ENCODE measurements around the gene AEBP2.
"Not testable (repeated sequence)": the region's sequence is repeated elsewhere in the genome, so short reads cannot be mapped to it uniquely, and the experiment has no call there.

The AEBP2 gene

GRCh38 chr12:19518209-19518608, 78.9 kb downstream of the AEBP2 start:
- no peak for DNase-seq

- no peak for DNase-seq
Measured at GRCh38 chr12:19520646-19521415, 81.5 kb downstream of the AEBP2 start.

- no peak for DNase-seq
Measured at GRCh38 chr12:19525274-19525673, 86.0 kb downstream of the AEBP2 start.

- DNase-seq: no peak
Measured at GRCh38 chr12:19527866-19528265, 88.6 kb downstream of the AEBP2 start.

DNA sequence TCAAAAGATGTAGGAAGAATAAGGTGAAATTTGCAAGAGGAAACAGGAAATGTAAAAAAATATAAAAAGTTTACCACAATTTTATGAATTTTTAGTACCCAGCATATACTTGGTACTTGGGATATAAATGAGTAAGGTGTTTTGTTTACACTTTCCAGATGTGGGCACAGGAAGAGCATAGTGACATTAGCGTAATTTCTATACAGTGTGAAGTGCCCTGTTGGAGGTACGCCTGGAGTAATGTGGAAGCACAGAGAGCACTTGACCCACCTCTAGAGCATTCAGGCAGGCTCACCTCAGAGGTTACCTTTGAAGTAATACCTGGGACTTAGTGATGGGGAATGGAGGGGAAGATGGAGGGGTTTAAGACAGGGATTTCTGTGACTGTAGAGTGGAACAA, 89.5 kb downstream of the AEBP2 start:
- DNase-seq: no peak

DNA sequence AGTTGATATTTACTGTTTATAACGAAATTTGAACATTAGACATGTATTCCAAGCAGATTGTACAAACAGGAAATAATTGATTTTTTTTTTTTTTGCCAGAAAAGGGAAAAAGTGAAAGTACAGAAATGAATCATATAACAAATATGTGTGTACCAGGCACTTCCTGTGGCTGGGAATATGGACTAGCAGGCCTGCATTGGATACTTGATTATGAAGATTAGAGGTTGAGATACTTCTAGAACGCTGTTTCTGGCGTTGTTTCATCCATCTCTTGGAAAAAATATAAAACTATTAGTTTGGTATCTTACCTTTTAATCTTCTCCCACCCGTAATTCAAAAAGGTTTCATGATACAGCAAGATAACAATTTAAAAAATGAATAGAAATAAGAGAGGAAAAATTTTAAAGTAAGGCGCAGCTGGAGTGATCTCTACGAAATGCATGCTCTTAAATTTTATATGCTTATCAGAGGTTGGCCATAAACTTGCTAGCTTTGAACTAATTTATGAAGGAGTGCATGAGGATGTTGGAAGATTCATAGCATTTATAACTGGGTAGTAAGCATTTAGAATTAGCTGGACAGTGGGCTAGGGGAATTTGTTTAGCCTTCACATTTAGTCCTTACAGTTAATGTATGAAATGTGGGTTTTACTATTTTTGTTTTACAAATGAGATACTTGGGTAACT, 90.8 kb downstream of the AEBP2 start:
- DNase-seq: no peak

DNA sequence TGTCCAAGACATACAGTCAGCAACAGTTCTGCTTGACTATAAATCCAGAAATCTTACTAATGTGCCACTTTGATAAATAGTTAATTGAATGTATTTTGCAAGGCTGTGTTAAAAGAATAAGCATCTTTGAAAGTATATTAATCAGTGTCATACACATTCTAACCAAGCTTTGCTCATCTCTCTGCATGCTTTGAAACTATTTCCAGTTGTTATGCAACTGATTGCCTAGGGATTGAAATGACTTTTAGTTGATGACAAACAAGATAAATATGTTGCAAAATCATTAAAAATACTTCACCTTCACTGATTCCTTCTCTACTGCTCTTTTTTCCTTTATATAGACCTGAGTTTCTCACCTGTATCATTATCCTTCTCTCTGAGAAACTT, 91.3 kb downstream of the AEBP2 start:
- no peak for DNase-seq

- no peak for DNase-seq
Measured at GRCh38 chr12:19533567-19533966, 94.3 kb downstream of the AEBP2 start.

- no peak for DNase-seq
Measured at GRCh38 chr12:19539071-19539470, 99.8 kb downstream of the AEBP2 start.

DNA sequence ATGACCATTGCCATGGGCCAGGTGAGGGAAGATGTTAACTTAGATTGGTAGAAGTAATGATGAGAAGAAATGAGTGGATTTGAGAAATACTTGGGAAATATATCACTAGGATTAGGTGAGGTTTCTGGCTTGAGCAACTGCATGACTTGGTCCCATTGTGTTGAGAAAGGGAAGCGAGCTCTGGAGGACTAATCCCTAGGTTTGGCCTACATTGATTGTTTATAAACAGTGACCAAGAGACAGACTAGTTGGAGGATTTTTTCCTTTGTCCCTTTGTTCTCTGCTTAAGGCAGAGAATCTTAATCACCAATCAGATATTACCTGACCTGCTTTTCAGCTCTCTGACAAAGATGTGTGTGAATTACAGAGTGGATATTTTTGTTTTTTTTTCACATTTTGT, 100.5 kb downstream of the AEBP2 start:
- no peak for DNase-seq

DNA sequence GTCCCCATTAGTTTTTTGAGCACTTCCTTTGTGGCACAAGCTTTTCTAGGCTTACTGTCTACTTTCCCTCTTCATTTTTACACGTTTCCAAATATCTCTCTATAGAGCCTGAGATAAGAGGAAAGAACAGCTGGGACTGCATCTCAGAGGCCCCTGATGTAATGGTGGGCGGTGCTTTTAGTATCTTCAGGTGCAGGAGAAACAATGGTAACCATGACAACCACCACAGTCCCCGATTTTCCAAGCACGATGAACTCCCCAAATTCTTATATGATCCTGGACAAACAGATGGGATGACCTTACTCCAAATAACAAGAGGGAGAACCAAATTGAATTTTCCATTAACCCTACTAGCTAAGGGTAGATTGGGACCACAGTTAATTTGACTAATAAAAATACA, 103.3 kb downstream of the AEBP2 start:
- DNase-seq: no peak

- DNase-seq: no peak
Measured at GRCh38 chr12:19544353-19544752, 105.1 kb downstream of the AEBP2 start.

GRCh38 chr12:19545301-19545700, 106.0 kb downstream of the AEBP2 start:
- no peak for DNase-seq

DNA sequence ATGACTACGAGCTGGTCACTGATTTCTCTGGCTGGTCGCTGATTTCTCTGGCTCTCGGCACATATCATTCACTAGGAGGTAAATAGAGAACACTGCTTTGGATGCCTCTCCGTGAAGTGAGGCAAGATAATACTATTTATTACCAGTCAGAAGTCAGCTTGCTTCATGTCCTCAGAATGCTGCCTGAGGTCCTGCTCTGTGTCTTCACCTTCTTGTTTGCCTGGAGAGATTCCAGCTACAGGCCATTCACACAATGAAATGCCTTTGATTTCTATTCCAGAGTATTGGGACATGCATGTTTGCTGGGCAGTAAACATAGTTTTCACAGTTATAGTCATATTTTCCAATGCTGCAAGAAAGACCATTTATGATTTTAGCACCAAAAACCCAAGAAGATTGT, 106.7 kb downstream of the AEBP2 start:
- no peak for DNase-seq

DNA sequence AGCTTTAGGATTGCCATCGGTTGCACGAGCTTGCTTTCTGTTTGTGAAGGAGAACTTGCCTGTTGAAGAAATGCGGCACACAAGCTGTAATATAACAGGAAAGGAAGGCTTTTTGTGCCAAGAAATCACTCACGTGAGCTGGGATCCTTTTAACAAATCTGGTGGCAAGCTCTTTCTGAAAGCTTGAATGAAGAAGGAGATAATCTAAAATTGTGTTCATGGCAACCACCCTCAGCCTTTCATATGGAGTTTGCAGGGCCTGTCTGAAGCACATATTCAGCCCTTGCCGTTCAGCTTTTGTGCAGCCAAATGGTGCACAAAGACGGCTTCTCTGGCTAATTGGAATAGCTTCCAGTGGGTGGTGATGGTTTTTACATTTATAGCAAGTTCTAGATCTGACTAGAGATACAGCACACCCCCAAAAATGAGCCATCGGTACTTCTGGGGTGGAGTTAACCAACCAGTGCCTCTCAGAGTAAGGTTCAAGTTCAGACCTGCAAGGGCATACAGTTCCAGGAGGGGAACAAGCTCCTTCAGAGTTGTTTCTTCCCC, 107.4 kb downstream of the AEBP2 start:
- DNase-seq: no peak

- no peak for DNase-seq
Measured at GRCh38 chr12:19547271-19547671, 108.0 kb downstream of the AEBP2 start.

- no peak for DNase-seq
Measured at GRCh38 chr12:19548834-19549233, 109.5 kb downstream of the AEBP2 start.

DNA sequence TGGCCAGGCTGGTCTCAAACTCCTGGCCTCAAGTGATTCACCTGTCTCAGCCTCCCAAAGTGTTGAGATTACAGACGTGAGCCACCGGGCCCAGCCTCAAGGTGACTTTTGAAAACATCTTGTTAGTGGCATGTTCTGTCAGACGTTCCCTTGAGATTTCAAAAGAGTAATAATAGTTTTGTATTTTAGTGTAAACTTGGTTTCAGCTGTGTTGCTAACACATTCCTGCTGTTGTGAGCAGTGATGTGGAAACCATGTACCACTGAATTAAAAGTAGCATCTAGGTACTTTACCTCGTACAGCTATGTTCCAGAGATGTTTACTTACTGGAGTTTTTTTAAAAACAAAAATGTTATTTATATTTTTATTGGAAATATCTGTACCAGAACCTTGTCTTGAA, 111.3 kb downstream of the AEBP2 start:
- no peak for DNase-seq

- DNase-seq: not testable (repeated sequence)
Measured at GRCh38 chr12:19552441-19553097, 113.3 kb downstream of the AEBP2 start.

DNA sequence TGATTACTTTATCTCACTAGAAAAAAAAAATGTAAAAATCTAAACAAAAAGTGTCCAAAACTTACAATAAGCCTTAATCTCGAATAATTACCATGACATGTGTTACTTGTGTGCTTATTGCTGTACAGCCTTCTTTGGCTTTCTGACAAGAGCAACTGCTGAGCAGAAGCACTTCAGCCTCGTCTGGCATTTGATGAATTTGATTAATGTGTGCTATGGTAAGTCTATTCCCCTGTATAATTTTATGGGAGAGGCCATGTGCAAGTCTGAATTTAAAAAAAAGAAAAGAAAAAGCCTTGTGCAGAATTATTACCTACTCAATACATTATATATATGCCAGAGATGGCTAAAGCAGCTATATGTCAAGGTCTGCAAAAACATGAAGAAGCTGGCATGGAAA, 113.9 kb downstream of the AEBP2 start:
- no peak for DNase-seq

- DNase-seq: no peak
Measured at GRCh38 chr12:19561411-19561961, 122.2 kb downstream of the AEBP2 start.
